Measurements from ENCODE around the gene GLIS2.

GRCh38 chr16:4334724-4335495 lies 19.0 kb downstream of the GLIS2 start:
- TF ChIP-seq CTCF (IDR thresholded peaks at IDR 0.05; ENCODE audit: insufficient read depth, low read length) (no peak), POLR2AphosphoS5 (IDR thresholded peaks at IDR 0.05; ENCODE audit: low read depth) (no peak), REST (IDR thresholded peaks at IDR 0.05; ENCODE audit: insufficient replicate concordance, low read depth) (no peak), GABPA (IDR thresholded peaks at IDR 0.05; ENCODE audit: low read depth) (no peak)

Data from HL-60 (cell line).